NCI-H1436 treated with DMSO at 0.1 percent for 48 hours (cell line): ENCODE results near the gene B4GALNT3.
"Not testable (repeated sequence)": the region's sequence is repeated elsewhere in the genome, so short reads cannot be mapped to it uniquely, and the experiment has no call there.

Source experiments
- DNase-seq: peaks from one replicate; lab custom pipeline; 2025; lab: John Stamatoyannopoulos, UW

Gene B4GALNT3

GRCh38 chr12:575129-575502, 115.4 kb downstream of the B4GALNT3 start:
- no peak for DNase-seq

- peak; percentile 25 for DNase-seq
Observed at GRCh38 chr12:575948-576614, 116.3 kb downstream of the B4GALNT3 start.

GRCh38 chr12:576615-577110, 116.9 kb downstream of the B4GALNT3 start:
- no peak for DNase-seq

- not testable (repeated sequence) for DNase-seq
Observed at GRCh38 chr12:577994-578747, 118.4 kb downstream of the B4GALNT3 start.

- no peak for DNase-seq
Observed at GRCh38 chr12:578748-579419, 119.1 kb downstream of the B4GALNT3 start.

- no peak for DNase-seq
Observed at GRCh38 chr12:579420-580110, 119.8 kb downstream of the B4GALNT3 start.

- DNase-seq: no peak
Observed at GRCh38 chr12:580813-581212, 121.1 kb downstream of the B4GALNT3 start.

- no peak for DNase-seq
Observed at GRCh38 chr12:581321-581720, 121.6 kb downstream of the B4GALNT3 start.

GRCh38 chr12:581746-582145, 122.0 kb downstream of the B4GALNT3 start:
- DNase-seq: no peak

- no peak for DNase-seq
Observed at GRCh38 chr12:583251-583869, 123.6 kb downstream of the B4GALNT3 start.

- no peak for DNase-seq
Observed at GRCh38 chr12:585062-586061, 125.6 kb downstream of the B4GALNT3 start.

- DNase-seq: no peak
Observed at GRCh38 chr12:586318-587071, 126.8 kb downstream of the B4GALNT3 start.

GRCh38 chr12:587132-588023, 127.6 kb downstream of the B4GALNT3 start:
- no peak for DNase-seq

GRCh38 chr12:588024-588322, 128.2 kb downstream of the B4GALNT3 start:
- no peak for DNase-seq

GRCh38 chr12:588646-589045, 128.9 kb downstream of the B4GALNT3 start:
- no peak for DNase-seq

GRCh38 chr12:590206-590750, 130.5 kb downstream of the B4GALNT3 start:
- DNase-seq: no peak

GRCh38 chr12:591167-592023, 131.7 kb downstream of the B4GALNT3 start:
- DNase-seq: no peak

GRCh38 chr12:592024-592505, 132.3 kb downstream of the B4GALNT3 start:
- no peak for DNase-seq
